Mononuclear cell (primary cell): ENCODE measurements around the gene INTS7. TPM values are rescaled to one million over a fixed set of nuclear protein-coding genes. Genes with fewer than 3 reads are reported as not detected.
"Not testable (repeated sequence)": the region's sequence is repeated elsewhere in the genome, so short reads cannot be mapped to it uniquely, and the experiment has no call there.

Experiments
- H3K27me3 ChIP-seq: 2 replicates; pipeline ENCODE4 v1.6.0; 2011; ENCODE audit warnings: low read length, control low read depth; ENCODE audit not compliant: insufficient read depth
- H3K4me1 ChIP-seq: 2 replicates; pipeline ENCODE4 v1.5.1; 2011; ENCODE audit warnings: mild to moderate bottlenecking, low read length, control low read depth; ENCODE audit not compliant: insufficient read depth
- H3K4me3 ChIP-seq: 2 replicates; pipeline ENCODE4 v1.5.1; 2011; ENCODE audit warnings: mild to moderate bottlenecking, low read length, moderate library complexity
- H3K9me3 ChIP-seq: 2 replicates; pipeline ENCODE4 v1.5.1; 2011; ENCODE audit warnings: low read depth, mild to moderate bottlenecking, control low read depth, low read length
- total RNA-seq: library from RNA; depleted of rRNA; stranded (reverse); fragments of >200 nt; gene quantifications from one replicate; pipeline ENCODE4 v1.2.3, GENCODE V29; 2012

Gene INTS7
- total RNA-seq, 1 donor: 3.8 TPM

DNA sequence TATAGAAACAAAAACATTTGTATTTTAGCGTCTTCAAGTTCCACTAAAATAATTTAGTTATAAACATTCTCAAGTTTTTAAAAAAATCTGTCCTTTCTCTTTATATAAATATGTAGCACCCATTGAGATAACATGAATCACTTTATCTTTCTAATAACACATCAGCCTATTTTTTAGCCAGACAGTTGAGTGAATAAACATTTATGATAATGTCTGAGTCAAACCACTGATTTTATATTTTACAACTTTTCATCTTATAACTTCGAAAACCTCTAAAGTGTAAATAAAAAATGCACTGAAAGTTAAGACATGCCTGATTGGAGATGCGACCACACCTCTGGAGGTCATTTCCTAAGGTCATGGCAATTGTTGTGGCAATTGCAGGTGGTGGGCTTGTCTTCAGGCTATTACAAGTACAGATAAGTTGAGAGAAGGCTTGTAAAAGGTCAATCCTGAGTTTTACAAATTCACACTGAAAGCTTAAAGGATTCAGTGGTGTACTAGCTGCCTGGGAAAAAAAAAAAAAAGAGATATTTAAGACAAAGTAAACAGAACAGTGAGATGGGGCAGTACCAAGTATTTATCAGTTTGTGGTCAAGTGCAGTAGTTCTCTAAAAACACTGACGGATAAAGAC is 67.0 kb downstream of the INTS7 start:
- Histone ChIP-seq H3K4me1 (peaks cover 10% of the 10 kb centered on the region), H3K9me3 (no peaks in the 10 kb centered on the region), H3K27me3 (no peaks in the 10 kb centered on the region), H3K4me3 (no peak overlapping the region)

DNA sequence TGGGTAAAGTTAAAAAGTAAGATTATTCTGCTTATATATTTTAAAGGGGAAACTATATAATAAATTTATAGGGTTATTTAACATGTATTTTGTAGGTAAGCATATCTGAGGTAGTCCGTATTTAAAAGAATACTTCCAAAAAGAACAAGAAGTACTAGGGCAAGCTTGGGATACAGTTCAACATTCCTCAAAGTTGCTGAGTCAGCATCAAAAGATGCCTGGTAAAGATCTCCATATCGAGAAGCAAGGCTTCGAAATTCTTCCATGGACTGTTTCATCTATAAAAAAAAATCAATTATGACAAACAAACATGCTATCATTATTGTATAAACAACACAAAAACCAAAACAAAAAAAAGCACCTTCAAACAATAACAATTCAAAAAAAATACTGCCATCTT is 67.7 kb downstream of the INTS7 start:
- H3K9me3 ChIP-seq: no peaks in the 10 kb centered on the region
- no peak overlapping the region for H3K4me3 ChIP-seq
- peaks cover 10% of the 10 kb centered on the region for H3K4me1 ChIP-seq
- H3K27me3 ChIP-seq: no peaks in the 10 kb centered on the region

- no peak overlapping the region for H3K4me3 ChIP-seq
- peaks cover 10% of the 10 kb centered on the region for H3K4me1 ChIP-seq
- H3K27me3 ChIP-seq: no peaks in the 10 kb centered on the region
- no peaks in the 10 kb centered on the region for H3K9me3 ChIP-seq
Measured at GRCh38 chr1:211965108-211965805, 70.1 kb downstream of the INTS7 start.

GRCh38 chr1:211959680-211960079 is 75.7 kb downstream of the INTS7 start:
- Histone ChIP-seq H3K27me3 (no peaks in the 10 kb centered on the region), H3K4me3 (no peak overlapping the region), H3K4me1 (peaks cover 2% of the 10 kb centered on the region), H3K9me3 (no peaks in the 10 kb centered on the region)

DNA sequence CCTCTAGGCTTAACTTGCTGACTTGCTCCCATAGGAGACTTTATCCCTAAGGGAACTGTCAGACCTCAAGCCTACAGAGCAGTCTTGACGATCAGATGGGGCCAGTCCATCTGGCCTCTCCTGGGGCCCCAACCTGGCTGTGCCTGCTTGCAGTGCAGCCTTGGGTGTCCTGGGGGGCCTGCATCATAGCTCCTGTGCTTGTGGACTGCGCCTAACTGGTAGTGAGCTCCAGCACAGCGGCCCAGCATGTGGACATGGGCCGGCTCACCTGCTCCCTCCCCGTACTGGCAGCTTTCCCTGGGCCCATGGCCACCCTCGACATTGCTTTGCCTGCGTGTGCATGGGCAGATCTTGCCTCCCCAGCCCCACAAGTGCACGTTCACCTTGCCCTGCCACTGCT is 76.1 kb downstream of the INTS7 start:
- Histone ChIP-seq H3K4me3 (no peak overlapping the region), H3K27me3 (no peaks in the 10 kb centered on the region), H3K4me1 (no peaks in the 10 kb centered on the region), H3K9me3 (no peaks in the 10 kb centered on the region)

GRCh38 chr1:211954028-211954427 is 81.3 kb downstream of the INTS7 start:
- peaks cover 17% of the 10 kb centered on the region for H3K4me1 ChIP-seq

GRCh38 chr1:211953543-211953942 is 81.8 kb downstream of the INTS7 start:
- not testable (repeated sequence) for H3K4me3 ChIP-seq, H3K9me3 ChIP-seq, H3K27me3 ChIP-seq
- peaks cover 17% of the 10 kb centered on the region for H3K4me1 ChIP-seq

More at GRCh38 chr1:211954028-211954427, 81.3 kb downstream of the INTS7 start:
- H3K9me3 ChIP-seq, H3K4me3 ChIP-seq, H3K27me3 ChIP-seq: not testable (repeated sequence)

- Histone ChIP-seq H3K4me1 (peaks cover 17% of the 10 kb centered on the region), H3K4me3 (no peak overlapping the region), H3K27me3 (no peaks in the 10 kb centered on the region)
Measured at GRCh38 chr1:211952299-211952698, 83.1 kb downstream of the INTS7 start.

DNA sequence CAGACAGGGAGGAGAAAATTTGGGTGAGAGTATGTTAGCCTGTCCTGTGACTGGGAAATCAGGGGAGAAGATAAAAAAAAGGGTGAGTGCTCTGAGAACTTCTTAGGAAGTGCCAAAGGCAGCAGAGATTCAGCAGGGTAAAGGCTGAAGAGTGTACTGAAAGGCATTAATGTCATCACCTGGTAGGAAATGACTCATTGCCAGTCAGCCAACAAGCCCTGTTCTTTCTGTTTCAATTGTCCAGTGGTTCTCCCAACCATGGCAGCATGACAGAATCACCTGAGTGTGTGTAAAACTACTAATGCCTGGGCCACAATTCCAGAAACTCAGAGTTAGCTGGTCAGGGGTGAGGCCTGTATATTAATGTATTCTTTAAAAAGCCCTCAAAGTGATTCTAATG is 83.5 kb downstream of the INTS7 start:
- no peak overlapping the region for H3K4me3 ChIP-seq
- H3K9me3 ChIP-seq: no peaks in the 10 kb centered on the region

More at GRCh38 chr1:211952299-211952698, 83.1 kb downstream of the INTS7 start:
- H3K9me3 ChIP-seq: no peaks in the 10 kb centered on the region

GRCh38 chr1:211948377-211948776 is 87.0 kb downstream of the INTS7 start:
- no peaks in the 10 kb centered on the region for H3K27me3 ChIP-seq
- no peak overlapping the region for H3K4me3 ChIP-seq
- H3K9me3 ChIP-seq: no peaks in the 10 kb centered on the region
- H3K4me1 ChIP-seq: peaks cover 17% of the 10 kb centered on the region

More for the DNA sequence above, 83.5 kb downstream of the INTS7 start:
- Histone ChIP-seq H3K27me3 (no peaks in the 10 kb centered on the region), H3K4me1 (peaks cover 17% of the 10 kb centered on the region)

DNA sequence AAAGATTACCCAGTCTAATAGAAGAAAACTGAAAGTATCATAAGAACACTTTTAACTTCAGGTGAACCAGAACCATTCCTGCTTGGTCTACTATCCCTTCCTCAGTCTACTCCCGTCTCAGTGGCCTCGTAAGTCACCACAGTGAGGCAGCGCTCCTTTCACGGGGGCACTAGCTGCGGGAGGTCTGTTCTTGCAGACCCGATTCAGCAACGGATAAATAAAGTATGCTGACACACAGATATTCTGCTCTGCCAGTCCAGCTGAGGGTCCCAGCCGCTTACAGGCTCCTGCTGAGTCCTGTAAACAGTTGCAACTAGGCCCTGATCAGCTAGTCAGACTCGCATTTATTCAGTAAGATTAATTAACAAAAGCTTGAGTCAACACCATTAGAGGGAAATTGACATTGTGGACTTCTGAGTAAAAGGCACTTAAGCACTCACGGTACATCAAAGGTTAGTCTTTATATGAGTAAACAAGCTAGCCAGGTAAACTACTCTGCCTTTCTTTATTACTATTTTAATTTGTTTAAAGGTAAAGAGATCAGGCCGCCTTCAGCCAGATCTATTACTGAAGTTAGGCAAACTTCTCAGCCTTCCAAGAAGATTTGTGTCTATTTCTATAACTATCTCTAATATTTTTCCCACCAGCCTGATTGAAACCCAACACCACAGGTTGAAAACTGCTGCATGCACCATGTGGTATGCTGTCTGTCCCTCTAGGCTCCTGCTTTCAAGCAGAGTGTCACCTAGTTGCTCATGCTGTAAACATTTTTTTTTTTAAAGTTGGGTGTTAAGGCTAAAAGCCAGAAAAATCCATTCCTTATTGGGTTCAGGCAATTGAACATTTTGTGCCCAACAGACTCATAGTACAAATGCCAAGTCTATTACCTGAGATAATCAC is 87.7 kb downstream of the INTS7 start:
- H3K27me3 ChIP-seq: no peaks in the 10 kb centered on the region
- peaks cover 17% of the 10 kb centered on the region for H3K4me1 ChIP-seq
- H3K4me3 ChIP-seq: no peak overlapping the region

GRCh38 chr1:211944733-211945500 is 90.4 kb downstream of the INTS7 start:
- Histone ChIP-seq H3K9me3 (no peaks in the 10 kb centered on the region), H3K4me1 (peaks cover 10% of the 10 kb centered on the region), H3K4me3 (no peak overlapping the region), H3K27me3 (no peaks in the 10 kb centered on the region)

More for the DNA sequence above, 87.7 kb downstream of the INTS7 start:
- no peaks in the 10 kb centered on the region for H3K9me3 ChIP-seq

DNA sequence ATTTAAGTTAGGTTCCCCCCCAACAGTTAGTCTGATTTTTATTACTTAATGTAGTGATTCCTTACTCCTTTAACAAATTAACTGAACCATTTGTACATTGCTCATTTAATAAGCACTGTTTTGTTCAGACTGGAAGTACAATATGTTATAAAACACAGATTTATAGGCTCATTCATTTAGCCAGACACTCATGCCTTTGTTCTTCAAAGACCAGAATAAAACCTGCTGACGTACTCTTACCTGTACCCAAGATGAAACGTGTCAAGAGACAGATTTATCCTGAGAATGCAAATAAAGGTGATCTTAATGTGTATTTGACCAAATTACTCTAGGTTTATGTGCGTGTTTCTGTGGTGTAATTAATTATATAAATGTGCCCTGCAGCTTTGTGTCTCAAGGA is 92.8 kb downstream of the INTS7 start:
- Histone ChIP-seq H3K4me3 (no peak overlapping the region), H3K4me1 (peaks cover 16% of the 10 kb centered on the region), H3K27me3 (no peaks in the 10 kb centered on the region), H3K9me3 (no peaks in the 10 kb centered on the region)

- no peaks in the 10 kb centered on the region for H3K27me3 ChIP-seq
- H3K4me1 ChIP-seq: peaks cover 28% of the 10 kb centered on the region
- H3K9me3 ChIP-seq: no peaks in the 10 kb centered on the region
- no peak overlapping the region for H3K4me3 ChIP-seq
Measured at GRCh38 chr1:211939876-211940468, 95.4 kb downstream of the INTS7 start.
